Fibroblast of mammary gland (primary cell): ENCODE results near the gene ITGA2B.
A peak's percentile ranks its signal among the peaks of the same experiment; 100 is the strongest.
"Not testable (repeated sequence)": the region's sequence is repeated elsewhere in the genome, so short reads cannot be mapped to it uniquely, and the experiment has no call there.

Experiments used
- DNase-seq: peaks from one replicate; pipeline ENCODE4 v3.0.0-alpha.2; 2010; ENCODE audit warnings: low read depth
- H3K4me3 ChIP-seq: 2 replicates; pipeline ENCODE4 v1.5.1; 2011; ENCODE audit warnings: low read depth, mild to moderate bottlenecking, low read length, moderate library complexity; ENCODE audit not compliant: control insufficient read depth
- CTCF ChIP-seq: conservative IDR thresholded peaks from 2 replicates; pipeline ENCODE4 v1.5.1; 2011; ENCODE audit warnings: low read depth, low read length, inconsistent platforms; ENCODE audit not compliant: control insufficient read depth, insufficient read depth

Gene ITGA2B

GRCh38 chr17:44367231-44367979 lies 22.0 kb downstream of the ITGA2B start:
- no peak for TF ChIP-seq CTCF
- no peak overlapping the region for H3K4me3 ChIP-seq
- no peak for DNase-seq

DNA sequence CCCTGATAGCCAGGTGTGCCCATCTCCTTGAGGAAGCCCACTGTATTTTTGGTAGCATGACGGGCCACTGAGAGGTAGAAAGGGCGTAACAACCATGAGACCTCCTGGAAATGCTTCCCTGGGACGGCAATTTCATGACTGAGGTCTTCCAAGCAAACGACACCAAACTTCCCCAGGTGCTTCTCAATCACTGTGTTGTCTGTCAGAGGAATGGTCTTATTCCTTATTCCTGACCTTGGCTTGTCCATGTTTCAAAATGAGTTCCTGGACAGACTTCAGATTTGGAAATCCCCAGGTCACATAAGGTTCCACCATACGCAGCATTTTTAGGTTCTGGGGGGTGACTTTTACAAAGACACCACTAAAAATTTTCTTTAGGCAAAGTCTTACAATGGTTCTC lies 24.4 kb downstream of the ITGA2B start:
- H3K4me3 ChIP-seq, DNase-seq: not testable (repeated sequence)

DNA sequence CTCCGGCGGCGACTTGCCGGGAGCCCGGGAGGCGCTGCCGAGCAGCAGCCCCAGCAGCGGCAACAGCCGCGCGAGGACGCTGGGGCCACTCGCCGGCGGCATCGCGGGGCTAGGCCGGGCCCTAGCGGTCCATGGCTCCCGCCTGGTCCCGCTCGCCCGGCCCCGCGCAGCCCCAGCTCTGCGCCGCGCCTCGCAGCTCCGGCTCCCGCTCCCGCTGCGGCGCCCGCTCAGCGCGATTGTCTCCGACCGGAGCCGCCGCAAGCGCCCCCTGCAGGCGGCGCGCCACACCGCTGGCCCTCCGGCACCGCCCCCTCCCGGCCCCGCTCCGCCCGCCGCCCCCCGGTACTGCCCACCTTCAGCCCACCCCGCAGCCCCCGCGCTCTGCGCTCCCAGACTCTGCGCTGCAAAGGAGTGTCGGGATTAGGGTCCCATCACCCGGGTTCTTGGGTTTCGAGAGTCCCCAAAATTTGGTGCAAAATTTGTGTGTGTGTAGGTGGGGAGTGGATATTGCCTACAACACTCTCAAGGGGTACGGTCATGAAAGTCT lies 25.8 kb downstream of the ITGA2B start, which contains the start of gene FAM171A2:
FAM171A2 (minus strand) TSS at position 241 of the 547 bp plus-strand sequence; CDS start at position 102, 139 bp downstream.
- DNase-seq, result peak; percentile 35
- peak within 1 kb of the TSS; percentile 51 for H3K4me3 ChIP-seq
- no peak for TF ChIP-seq CTCF

DNA sequence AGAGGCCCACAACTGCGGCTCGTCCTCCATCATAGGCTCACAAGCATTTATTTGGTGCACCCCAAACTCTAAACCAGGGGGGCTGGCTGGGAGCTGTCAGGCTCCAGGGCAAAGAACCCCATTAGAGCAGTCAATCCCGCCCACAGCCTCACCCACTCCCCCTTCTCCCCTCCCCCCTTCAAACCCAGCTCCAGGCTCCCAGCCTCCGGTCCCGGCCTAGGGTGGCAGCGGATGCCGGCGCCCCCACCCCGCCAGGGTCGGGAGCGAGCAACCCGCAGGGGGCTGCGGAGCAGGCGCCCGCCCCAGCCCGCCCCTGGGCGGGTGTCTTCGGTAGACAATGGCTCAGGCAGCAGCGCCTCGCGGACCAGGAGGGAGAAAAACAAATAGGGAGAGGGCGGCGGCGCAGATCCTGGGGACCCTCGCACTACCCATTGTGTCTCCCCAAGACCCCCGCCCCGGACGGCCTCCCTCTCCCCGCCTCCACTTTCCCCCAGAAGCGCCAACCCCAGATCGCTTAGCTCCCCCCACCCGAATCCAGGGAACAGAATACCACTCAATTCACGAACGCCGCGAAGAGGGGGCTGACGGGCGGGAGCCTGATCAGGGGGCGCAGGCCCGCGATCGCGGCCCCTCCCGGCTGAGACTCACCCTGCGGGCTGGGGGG lies 26.4 kb downstream of the ITGA2B start:
- no peak for TF ChIP-seq CTCF
- DNase-seq, result no peak
- H3K4me3 ChIP-seq, result peak overlapping the region; percentile 51

GRCh38 chr17:44362459-44362948 lies 26.9 kb downstream of the ITGA2B start:
- DNase-seq, result no peak
- TF ChIP-seq CTCF, result no peak
- H3K4me3 ChIP-seq, result peak overlapping the region; percentile 51

GRCh38 chr17:44361292-44362260 lies 27.9 kb downstream of the ITGA2B start:
- no peak overlapping the region for H3K4me3 ChIP-seq
- no peak for DNase-seq
- no peak for TF ChIP-seq CTCF
